Fibroblast of skin of left biceps (primary cell): Measurements from ENCODE around the gene CCDC198.

Experiments
- DNase-seq, 2 experiments: peaks; one replicate each; pipeline ENCODE4 v3.0.0-alpha.2; 2013; ENCODE audit warnings: low read depth in 2 of 2

CCDC198 gene

GRCh38 chr14:57464008-57464730, 29.5 kb downstream of the CCDC198 start:
- no peak for DNase-seq

GRCh38 chr14:57462551-57462950, 31.1 kb downstream of the CCDC198 start:
- DNase-seq = no peak

GRCh38 chr14:57461777-57462320, 31.8 kb downstream of the CCDC198 start:
- no peak for DNase-seq

- no peak for DNase-seq
Measured at GRCh38 chr14:57435923-57436322, 57.7 kb downstream of the CCDC198 start.

- DNase-seq = no peak
Measured at GRCh38 chr14:57420986-57421385, 72.7 kb downstream of the CCDC198 start.

- DNase-seq = no peak
Measured at GRCh38 chr14:57420033-57420432, 73.6 kb downstream of the CCDC198 start.
